ENCODE data around the gene KRTAP2-1. TPM values are rescaled to one million over a fixed set of nuclear protein-coding genes. Genes with fewer than 3 reads are reported as not detected.

The KRTAP2-1 gene
- total and polyA plus RNA-seq, 7 donors = not detected

- intact Hi-C loops (cut with DNase I) = no loop called here
- H3K36me3 ChIP-seq = no peaks in the 10 kb centered on the region
- H3K27me3 ChIP-seq = no peaks in the 10 kb centered on the region
- H3K9me3 ChIP-seq = no peaks in the 10 kb centered on the region
- no peak overlapping the region for H3K27ac ChIP-seq
- WGBS, 2 donors = 97% methylated on average over 3 of the region's 3 CpGs
- H3K4me3 ChIP-seq = no peak overlapping the region
- no peaks in the 10 kb centered on the region for H3K4me1 ChIP-seq
- DNase-seq = no peak
- TF ChIP-seq EP300 (IDR thresholded peaks at IDR 0.05) = no peak
- TF ChIP-seq POLR2AphosphoS5 (IDR thresholded peaks at IDR 0.05) = no peak
- TF ChIP-seq POLR2A (IDR thresholded peaks at IDR 0.05) = no peak
- no peak for TF ChIP-seq CTCF (IDR thresholded peaks at IDR 0.05)
Measured at GRCh38 chr17:41019415-41019814, 27.7 kb downstream of the KRTAP2-1 start.

DNA sequence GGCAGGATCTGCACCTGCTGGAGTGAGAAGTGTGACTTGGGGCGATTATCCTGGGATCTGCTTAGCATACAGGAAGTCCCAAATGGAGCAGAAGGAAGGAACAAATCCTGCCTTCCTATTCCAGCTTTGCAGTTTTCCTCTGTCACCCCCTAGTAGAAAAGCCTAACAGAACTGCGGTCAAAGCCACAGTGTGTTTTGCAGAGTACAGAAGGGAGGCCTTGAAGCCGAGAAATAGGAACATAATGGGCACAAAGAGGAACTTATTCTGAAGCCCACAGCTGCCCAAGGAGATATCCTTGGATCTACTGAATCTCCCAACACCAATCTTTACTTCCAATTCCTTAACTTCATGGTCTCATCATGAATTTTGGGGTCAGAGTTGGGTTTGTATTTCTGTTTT is 28.6 kb downstream of the KRTAP2-1 start:
- no peak overlapping the region for H3K4me3 ChIP-seq
- 68 to 83% methylated on average over 3 of the region's 3 CpGs for WGBS, 2 donors
- H3K27me3 ChIP-seq = no peaks in the 10 kb centered on the region
- no peak for DNase-seq
- H3K4me1 ChIP-seq = no peaks in the 10 kb centered on the region
- no peaks in the 10 kb centered on the region for H3K36me3 ChIP-seq
- no peaks in the 10 kb centered on the region for H3K9me3 ChIP-seq
- TF ChIP-seq POLR2A (IDR thresholded peaks at IDR 0.05) (no peak), EP300 (IDR thresholded peaks at IDR 0.05) (no peak), CTCF (IDR thresholded peaks at IDR 0.05) (no peak)
- no peak overlapping the region for H3K27ac ChIP-seq
- intact Hi-C loops (cut with DNase I) = no loop called here

DNA sequence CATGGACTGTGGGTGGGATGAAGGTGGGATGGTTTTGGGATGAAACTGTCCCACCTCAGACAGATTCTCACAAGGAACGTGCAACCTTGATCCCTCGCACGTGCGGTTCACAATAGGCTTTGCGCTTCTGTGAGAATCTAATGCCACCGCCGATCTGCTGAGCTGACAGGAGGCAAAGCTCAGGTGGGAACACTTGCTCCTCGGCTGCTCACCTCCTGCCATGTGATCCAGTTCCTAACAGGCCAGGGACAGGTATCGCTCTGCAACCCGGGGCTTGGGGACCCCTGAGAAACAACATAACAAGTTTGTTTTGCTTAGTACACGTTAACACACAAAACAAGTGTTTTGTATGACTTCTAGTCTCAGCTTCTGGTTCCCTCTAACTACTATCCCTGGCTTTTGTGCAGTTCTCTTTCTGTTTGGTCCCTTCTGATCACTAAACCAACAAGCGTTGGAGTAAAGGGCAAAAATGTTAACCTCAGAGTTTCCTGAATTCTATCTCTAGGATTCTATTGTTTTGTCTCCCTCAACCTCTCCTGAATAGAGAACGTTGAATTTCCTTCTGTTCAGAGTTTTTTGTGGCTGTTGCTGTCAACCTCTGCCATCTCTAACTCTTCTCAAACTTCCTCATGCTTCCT is 30.4 kb downstream of the KRTAP2-1 start:
- H3K27me3 ChIP-seq = no peaks in the 10 kb centered on the region
- no peak for DNase-seq
- H3K27ac ChIP-seq = no peak overlapping the region
- H3K36me3 ChIP-seq = no peaks in the 10 kb centered on the region
- TF ChIP-seq EP300 (IDR thresholded peaks at IDR 0.05) = no peak
- TF ChIP-seq POLR2AphosphoS5 (IDR thresholded peaks at IDR 0.05) = no peak
- TF ChIP-seq POLR2A (IDR thresholded peaks at IDR 0.05) = no peak
- TF ChIP-seq CTCF (IDR thresholded peaks at IDR 0.05) = no peak
- H3K4me1 ChIP-seq = no peaks in the 10 kb centered on the region
- intact Hi-C loops (cut with DNase I) = no loop called here
- H3K9me3 ChIP-seq = no peaks in the 10 kb centered on the region
- whole genome bisulfite sequencing, 2 donors = 87 to 90% methylated on average over 13 of the region's 13 CpGs
- H3K4me3 ChIP-seq = no peak overlapping the region

GRCh38 chr17:41015454-41015853 is 31.7 kb downstream of the KRTAP2-1 start:
- no peak overlapping the region for H3K4me3 ChIP-seq
- no peaks in the 10 kb centered on the region for H3K9me3 ChIP-seq
- H3K4me1 ChIP-seq = no peaks in the 10 kb centered on the region
- no peaks in the 10 kb centered on the region for H3K27me3 ChIP-seq
- H3K36me3 ChIP-seq = no peaks in the 10 kb centered on the region
- intact Hi-C loops (cut with DNase I) = no loop called here
- DNase-seq = no peak
- 72 to 80% methylated on average over 7 of the region's 7 CpGs for WGBS, 2 donors
- TF ChIP-seq CTCF (IDR thresholded peaks at IDR 0.05) (no peak), POLR2AphosphoS5 (IDR thresholded peaks at IDR 0.05) (no peak)
- H3K27ac ChIP-seq = no peak overlapping the region

- Histone ChIP-seq H3K4me3 (no peak overlapping the region), H3K4me1 (no peaks in the 10 kb centered on the region), H3K27me3 (no peaks in the 10 kb centered on the region), H3K27ac (no peak overlapping the region), H3K36me3 (no peaks in the 10 kb centered on the region), H3K9me3 (no peaks in the 10 kb centered on the region)
- DNase-seq = no peak
- TF ChIP-seq POLR2A (IDR thresholded peaks at IDR 0.05) (no peak), CTCF (IDR thresholded peaks at IDR 0.05) (no peak), EP300 (IDR thresholded peaks at IDR 0.05) (no peak), POLR2AphosphoS5 (IDR thresholded peaks at IDR 0.05) (no peak)
- 32 to 50% methylated on average over 1 of the region's 1 CpG for WGBS, 2 donors
- intact Hi-C loops (cut with DNase I) = no loop called here
Measured at GRCh38 chr17:41013606-41014005, 33.5 kb downstream of the KRTAP2-1 start.

All from sigmoid colon (tissue), 7 donors.